GM21360 (cell line): ENCODE results near the gene DIAPH2.
"Not testable (repeated sequence)": the region's sequence is repeated elsewhere in the genome, so short reads cannot be mapped to it uniquely, and the experiment has no call there.

ENCODE experiments used
- ATAC-seq: cut with Tn5 transposase; IDR thresholded peaks from one replicate; pipeline ENCODE4 v1.9.1; 2021; ENCODE audit warnings: mild to moderate bottlenecking, moderate library complexity; ENCODE audit not compliant: unreplicated experiment

The DIAPH2 gene

GRCh38 chrX:96715481-96715880 lies 30.8 kb downstream of the DIAPH2 start:
- no peak for ATAC-seq

DNA sequence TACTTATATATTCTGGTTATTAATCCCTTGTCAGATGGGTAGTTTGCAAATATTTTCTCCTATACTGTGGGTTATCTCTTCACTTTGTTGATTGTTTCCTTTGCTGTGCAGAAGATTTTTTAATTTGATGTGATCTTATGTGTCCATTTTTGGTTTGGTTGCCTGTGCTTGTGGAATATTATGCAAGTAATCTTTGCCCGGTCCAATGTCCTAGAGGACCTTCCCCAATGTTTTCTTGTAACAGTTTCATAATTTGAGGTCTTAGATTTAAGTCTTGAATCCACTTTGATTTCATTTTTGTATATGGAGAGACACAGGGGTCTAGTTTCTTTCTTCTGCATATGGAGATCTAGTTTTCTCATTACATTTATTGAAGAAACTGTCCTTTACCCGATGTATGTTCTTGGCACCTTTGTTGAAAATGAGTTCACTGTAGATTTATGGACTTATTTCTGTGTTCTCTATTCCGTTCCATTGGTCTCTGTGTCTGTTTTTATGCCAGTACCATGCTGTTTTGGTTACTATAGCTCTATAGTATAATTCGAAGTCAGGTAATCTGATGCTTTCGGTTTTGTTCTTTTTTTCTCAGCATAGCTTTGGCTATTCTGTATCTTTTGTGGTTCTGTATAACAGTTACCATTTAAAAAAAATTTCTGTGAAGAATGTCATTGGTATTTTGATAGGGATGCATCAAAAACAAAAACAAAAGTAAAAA lies 34.7 kb downstream of the DIAPH2 start:
- no peak for ATAC-seq

DNA sequence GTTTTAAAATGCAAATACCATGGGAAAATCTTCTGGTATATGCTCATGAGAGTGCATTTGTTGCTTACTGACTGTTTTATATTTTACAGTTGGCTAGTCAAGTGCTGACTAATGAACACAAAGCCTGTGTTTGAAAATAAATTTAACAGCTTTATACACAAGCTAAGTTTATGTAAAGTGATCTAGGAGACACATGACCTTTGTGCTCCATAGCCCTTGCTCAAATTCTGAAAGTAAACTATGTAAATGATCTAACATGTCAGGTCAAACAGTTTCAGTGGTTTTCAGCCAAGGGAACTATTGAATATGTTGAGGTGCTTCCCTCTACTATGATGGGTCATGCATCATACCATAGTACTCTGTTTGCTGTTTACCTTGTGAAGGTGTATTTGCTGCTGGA lies 36.7 kb downstream of the DIAPH2 start:
- ATAC-seq, result peak; percentile 99

DNA sequence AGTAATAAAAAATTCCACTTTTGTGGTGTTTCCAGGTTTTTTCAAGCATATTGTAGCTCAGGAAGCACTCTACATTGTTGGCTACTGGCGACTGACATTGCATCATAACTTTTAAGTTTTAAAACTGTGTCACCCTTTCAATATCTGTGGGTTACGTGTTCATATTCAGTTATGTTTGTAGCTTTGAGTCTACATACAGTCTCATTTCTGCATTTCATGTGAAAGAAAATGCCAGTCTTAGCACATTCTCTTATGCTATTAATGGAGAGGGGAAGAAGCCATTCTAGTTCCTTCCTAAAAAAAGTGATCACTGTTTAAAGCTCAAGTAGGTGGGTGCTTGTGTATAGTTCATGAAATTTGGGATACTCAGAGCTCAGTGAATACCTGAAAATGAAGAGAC lies 38.1 kb downstream of the DIAPH2 start:
- ATAC-seq, result no peak

DNA sequence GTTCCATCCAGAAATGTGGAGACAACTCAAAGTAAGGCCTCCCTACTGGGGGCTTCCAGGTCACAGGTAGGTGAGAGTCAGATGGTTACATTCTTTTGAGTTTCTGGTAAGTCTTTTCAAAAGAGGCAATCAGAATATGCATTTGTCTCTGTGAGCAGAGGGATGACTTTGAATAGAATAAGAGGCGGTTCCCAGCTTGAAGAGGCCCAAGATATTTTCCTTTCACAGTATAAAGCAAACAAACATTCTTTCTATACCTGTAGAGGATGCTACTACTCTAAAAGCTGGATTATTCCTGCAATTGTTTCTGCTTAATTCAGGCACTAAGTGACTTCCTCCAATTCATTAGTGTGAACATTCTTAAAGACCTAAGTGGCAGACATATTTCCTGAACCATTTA lies 44.4 kb downstream of the DIAPH2 start:
- no peak for ATAC-seq

DNA sequence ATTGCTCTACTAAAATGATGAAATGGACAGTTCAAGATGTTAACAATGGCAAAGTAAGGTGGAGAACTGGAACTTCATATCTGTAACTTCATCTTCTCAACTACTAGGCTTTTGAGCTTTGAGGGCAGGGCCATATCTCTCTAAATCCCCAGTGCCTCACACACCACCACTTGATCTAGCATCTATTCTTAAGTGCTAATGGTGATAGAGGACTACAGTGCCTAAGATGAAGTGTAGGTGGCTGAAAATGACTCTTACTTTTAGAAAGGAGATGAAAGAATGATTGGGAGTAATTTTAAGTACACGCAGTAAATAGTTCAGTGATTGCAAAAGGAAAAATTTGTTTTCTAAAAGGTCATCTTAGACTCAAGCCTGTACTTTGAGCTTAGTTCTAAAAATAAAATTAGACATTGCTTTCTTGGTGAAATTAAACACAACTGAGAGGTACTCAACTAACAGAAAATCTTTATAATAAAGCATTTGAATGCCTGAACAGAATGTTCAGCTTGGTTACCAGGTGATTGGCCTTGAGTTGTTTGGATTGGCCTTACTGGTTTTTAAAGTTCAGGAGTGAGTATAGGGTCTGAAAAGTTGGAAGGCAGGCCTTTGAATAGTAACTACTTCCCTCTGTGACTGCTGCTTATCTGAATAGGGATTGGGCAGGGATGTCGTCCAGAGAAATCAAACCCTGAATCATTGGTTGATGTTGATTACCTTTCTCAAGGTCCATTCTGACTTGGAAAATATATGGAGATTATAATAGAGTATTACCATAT lies 45.4 kb downstream of the DIAPH2 start:
- ATAC-seq, result no peak

DNA sequence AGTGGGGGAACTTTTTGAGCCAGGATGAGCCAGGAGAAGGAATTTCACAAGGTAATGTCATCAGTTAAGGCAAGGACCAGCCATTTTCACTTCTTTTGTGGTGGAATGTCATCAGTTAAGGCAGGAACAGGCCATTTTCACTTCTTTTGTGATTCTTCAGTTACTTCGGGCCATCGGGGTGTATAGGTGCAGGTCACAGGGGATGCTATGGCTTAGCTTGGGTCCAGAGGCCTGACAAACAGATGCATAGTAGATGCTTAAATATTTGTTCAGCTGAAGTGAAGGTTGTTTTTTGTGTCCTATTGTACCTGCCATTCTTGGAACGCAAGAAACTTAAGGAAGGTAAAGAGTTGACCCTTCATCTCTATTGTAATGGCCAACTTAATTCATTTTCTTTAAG lies 46.4 kb downstream of the DIAPH2 start:
- not testable (repeated sequence) for ATAC-seq

DNA sequence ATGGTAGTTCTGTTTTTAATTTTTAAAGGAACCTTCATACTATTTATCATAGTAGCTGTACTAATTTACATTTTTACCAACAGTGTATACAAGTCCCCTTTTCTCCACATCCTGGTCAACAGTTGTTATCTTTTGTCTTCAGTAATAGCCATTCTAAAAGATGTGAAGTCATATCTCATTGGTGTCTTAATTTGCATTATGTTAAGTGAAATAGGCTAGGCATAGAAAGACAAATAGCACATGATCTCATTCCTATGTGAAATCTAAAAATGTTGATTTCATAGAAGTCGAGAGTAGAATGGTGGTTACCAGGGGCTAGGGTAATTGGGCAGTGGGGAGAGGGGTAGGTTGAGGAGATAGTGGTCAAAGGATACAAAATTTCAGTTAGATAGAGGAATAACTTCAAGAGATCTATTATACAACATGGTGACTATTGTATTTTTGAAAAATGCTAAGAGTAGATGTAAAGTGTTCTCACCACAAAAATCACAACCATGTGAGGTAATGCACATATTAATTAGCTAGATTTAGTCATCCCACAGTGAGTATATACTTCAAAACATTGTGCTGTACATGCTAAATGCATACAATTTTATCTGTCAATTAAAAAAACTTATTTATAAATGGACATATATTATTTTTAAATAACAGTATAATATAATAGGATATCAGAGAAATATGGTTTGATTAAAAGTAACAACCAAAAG lies 58.9 kb downstream of the DIAPH2 start:
- ATAC-seq, result no peak

- no peak for ATAC-seq
Observed at GRCh38 chrX:96752781-96753180, 68.1 kb downstream of the DIAPH2 start.

DNA sequence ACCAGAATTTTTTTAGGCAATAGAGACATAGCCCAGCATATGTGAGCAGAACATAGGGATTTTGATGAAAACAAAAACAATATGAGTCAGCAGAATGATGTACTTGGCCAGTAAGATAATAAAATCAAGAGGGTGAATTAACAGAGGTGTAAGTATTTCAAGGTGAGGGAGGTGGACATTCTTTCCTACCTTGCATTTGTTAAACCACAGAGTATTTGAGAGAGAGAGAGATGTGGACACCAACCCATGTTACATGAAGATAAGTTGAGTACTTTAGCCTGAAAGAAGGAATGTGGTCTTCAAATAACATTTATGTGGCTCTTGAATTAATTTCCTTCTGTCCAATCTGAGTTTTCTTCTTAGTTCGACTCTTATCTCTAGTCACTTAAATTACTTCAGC lies 68.6 kb downstream of the DIAPH2 start:
- ATAC-seq, result no peak

DNA sequence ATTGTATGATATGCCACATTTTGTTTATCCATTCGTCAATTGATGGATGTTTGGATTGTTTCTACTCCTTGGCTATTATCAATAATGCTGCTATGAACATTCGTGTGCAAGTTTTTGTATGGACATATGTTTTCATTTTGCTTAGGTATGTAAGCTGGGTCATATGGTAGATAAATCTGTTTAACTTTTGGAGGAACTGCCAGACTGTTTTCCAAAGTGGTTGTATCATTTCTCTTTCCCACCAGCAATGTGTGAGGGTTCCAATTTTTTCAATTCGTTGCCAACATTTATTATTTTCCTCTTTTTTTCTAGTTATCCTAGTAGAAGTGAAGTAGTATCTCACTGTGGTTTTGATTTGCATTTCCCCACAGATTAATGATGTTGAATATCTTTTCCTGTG lies 71.8 kb downstream of the DIAPH2 start:
- no peak for ATAC-seq

GRCh38 chrX:96761566-96761965 lies 76.9 kb downstream of the DIAPH2 start:
- ATAC-seq, result no peak

- ATAC-seq, result no peak
Observed at GRCh38 chrX:96763608-96764007, 79.0 kb downstream of the DIAPH2 start.

DNA sequence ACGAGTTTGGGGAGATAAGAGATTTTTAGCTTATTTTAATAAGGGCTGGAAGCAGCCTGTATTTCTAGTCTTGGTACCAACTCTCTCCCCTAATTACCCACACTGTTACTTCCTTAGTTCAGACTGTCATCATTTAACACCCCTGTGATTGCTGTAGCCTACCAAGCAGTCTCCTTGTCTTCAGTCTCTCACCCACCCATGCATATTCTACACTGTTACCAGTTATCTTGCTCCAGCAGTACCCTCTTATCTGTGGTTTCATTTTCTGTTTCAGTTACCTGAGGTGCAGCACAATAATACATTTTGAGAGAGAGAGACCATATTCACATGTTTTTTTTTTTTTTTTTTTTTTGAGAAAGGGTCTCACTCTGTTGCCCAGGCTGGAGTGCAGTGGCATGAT lies 80.2 kb downstream of the DIAPH2 start:
- peak; percentile 84 for ATAC-seq

DNA sequence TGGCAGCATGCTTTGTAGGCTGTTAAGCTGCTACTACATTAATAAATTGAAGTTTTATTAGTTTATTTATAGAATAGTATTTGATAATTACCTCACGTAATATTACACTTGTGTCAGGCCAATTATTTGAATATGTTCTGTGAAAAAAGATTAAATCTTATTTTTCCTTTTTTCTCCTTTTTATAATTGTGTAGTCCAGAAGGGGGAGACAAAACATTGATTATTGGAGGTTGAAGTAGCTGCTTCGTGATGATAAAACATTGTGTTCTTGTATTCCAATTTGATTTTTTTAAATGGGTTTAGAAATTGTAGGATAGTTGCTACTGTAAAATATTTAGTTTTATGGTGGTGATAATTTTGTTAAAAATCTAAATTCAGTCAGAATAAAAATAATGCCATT lies 85.7 kb downstream of the DIAPH2 start:
- no peak for ATAC-seq

GRCh38 chrX:96771486-96771885 lies 86.8 kb downstream of the DIAPH2 start:
- no peak for ATAC-seq

GRCh38 chrX:96774116-96774515 lies 89.5 kb downstream of the DIAPH2 start:
- no peak for ATAC-seq

- ATAC-seq, result no peak
Observed at GRCh38 chrX:96776966-96777365, 92.3 kb downstream of the DIAPH2 start.

GRCh38 chrX:96791559-96791958 lies 106.9 kb downstream of the DIAPH2 start:
- no peak for ATAC-seq

GRCh38 chrX:96792047-96792446 lies 107.4 kb downstream of the DIAPH2 start:
- ATAC-seq, result no peak

- ATAC-seq, result no peak
Observed at GRCh38 chrX:96798982-96799381, 114.3 kb downstream of the DIAPH2 start.

DNA sequence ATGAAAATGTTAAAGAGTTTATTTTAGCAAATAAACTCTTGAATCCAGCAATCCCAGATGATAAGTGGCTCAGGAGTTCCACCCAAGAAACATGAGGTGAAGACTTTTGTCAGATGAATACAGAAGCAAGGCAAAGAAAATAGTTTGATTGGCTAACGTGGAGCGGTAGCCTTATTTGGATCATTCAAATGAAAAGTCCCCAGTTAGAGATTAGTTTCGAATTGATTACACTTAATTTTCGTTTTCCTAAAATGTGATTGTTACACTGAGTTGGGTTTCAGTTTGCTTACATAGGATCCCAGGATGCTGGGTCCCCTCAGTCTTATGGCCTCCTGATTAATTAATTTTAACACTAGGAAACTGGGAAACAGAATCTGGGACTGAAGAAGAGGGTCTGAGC lies 122.7 kb downstream of the DIAPH2 start:
- no peak for ATAC-seq
